T1000 (cell line): Measurements from ENCODE around the gene WDR47.
"Not testable (repeated sequence)": the region's sequence is repeated elsewhere in the genome, so short reads cannot be mapped to it uniquely, and the experiment has no call there.

Experiments
- DNase-seq: peaks from one replicate; lab custom pipeline; 2025; ENCODE audit warnings: mixed read lengths; lab: John Stamatoyannopoulos, UW

WDR47 gene

DNA sequence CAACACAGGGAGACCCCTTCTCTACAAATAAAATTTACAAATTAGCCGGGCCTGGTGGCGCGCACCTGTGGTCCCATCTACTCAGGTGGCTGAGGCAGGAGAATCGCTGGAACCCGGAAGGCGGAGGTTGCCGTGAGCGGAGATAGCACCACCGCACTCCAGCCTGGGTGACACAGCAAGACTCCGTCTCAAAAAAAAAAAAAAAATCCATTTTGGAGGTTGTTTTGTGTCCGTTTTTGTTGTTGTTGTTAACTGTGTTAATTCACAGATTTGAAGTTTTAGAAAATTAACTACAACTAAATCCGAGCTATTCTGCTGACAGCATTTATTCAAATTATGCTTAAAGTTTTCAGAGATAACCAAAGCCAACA lies 79.2 kb downstream of the WDR47 start:
- DNase-seq, result no peak

- DNase-seq, result no peak
These were observed 80.0 kb downstream of the WDR47 start for GRCh38 chr1:108961752-108962486.

DNA sequence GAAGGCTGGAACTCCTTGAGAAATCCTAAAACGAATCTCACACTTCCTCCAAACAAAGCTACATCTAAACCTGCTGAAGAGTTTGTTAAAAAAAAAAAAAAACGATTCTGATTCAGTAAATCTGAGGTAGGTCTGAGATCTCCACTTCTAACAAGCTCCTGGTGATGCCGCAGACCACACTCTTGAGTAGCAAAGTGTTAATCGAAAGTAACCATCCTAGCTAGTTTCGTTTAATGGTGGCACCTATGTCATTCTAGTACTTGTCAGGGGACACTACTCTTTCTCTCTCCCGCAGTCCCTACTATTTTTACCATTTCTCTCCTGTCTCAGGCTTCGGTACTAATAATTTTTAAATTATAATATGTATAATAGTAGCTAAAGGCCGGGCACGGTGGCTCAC lies 80.7 kb downstream of the WDR47 start:
- DNase-seq, result no peak

DNA sequence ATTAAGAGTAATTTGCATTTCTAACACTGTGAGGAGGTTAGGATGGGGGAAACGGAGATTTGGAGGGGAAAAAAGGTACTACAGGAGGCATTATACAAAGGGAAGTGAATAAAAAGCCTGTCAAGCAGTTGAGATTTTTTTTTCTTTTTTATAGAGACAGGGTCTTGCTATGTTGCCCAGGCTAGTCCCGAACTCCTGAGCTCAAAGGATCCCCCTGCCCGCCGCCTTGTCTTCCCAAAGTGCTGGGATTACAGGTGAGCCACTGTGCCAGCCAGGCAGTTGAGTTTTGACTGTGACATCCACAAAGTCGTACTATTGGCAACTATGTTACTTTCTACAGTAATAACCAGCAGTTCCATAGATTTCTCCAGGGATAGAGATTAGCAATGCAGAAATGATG lies 81.2 kb downstream of the WDR47 start:
- no peak for DNase-seq

DNA sequence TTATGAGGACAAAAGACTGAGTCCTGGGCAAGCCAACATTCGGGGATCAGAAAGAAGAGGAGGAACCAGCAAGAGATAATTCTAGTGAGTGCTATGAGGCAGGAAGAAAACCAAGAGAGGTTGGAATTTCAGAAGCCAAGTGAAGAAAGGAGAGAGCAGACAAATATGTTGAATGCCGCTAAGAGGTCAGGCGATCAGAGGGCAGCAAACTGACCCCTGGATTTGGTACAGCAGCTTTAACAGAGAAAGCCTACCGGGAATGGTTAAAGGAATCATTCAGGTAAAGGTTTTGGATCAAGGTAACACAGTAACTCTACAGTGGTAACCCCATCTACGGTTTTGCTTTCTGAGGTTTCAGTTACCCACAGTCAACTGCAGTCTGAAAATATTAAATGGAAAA lies 84.0 kb downstream of the WDR47 start:
- no peak for DNase-seq

DNA sequence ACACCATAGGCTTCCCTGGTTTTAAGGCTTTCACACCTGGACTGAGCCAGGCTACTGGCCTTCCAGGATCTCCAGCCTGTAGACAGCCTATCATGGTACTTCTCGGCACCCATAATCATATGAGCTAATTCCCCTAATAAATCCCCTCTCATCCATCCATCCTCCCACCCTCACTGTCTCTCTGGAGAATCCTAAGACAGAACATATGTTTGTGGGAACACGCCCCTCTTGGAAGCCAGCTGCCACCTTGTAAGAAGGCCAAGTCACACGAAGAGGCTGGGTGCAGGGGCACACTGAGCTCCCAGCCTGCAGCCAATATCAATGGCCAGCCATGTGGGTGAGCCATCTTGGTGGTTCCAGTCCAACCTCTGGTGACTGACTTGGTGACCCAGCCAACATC lies 86.0 kb downstream of the WDR47 start:
- DNase-seq, result no peak

- DNase-seq, result no peak
These were observed 86.8 kb downstream of the WDR47 start for GRCh38 chr1:108955111-108955510.

DNA sequence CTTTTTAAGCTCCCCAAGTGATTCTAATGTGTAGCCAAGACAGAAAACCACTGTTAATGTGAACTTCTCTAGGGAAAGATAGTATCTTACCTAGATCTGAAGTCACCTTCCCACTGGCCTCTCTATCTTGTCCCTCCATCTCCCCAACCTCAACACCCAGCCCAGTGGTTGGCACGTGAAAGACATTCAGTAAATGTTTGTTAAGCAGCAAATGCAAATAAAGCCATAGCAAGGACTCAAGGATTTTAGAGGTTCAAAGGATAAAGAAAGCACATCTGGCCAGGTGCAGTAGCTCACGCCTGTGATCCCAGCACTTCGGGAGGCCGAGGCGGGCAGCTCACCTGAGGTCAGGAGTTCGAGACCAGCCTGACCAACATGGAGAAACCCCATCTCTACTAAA lies 88.5 kb downstream of the WDR47 start:
- DNase-seq, result no peak

GRCh38 chr1:108951242-108951641 lies 90.7 kb downstream of the WDR47 start:
- no peak for DNase-seq

DNA sequence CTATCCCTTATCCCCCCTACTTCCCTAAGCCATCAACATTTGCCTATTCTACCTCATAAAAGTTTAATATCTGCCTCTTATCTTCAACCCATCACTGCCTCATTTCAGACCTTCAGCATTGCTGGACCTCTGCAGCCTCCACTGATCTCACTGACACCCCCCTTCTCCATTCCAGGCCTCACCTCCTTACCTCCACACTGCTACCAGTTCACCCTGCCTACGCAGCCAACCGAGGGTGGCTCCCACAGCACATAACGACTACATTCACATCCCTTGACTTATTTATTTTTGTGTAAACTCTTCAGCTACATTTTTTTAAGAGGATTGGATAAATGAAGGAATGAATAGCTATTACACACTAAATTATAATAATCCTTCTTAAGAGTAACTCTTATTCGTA lies 92.9 kb downstream of the WDR47 start:
- no peak for DNase-seq

GRCh38 chr1:108947871-108948525 lies 93.9 kb downstream of the WDR47 start:
- DNase-seq, result no peak

GRCh38 chr1:108936170-108936569 lies 105.7 kb downstream of the WDR47 start:
- DNase-seq, result no peak

- DNase-seq, result no peak
These were observed 108.0 kb downstream of the WDR47 start for GRCh38 chr1:108933944-108934343.

DNA sequence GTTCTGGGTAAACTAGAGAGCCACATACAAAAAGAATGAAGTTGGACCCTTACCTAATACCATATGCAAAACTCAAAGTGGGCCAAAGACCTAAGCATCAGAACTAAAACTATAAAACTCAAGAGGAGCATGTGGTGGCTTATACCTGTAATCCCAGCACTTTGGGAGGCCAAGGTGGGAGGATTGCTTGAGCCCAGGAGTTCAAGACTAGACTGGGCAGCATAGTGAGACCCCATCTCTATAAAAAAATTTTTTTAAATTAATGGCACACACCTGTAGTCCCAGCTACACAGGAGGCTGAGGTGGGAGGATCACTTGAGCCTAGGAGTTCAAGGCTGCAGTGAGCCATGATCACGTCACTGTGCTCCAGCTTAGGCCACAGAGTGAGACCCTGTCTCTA lies 114.3 kb downstream of the WDR47 start:
- DNase-seq, result not testable (repeated sequence)

GRCh38 chr1:108925920-108926319 lies 116.0 kb downstream of the WDR47 start:
- DNase-seq, result no peak
